ENCODE measurements around the gene TMPRSS15. TPM values are rescaled to one million over a fixed set of nuclear protein-coding genes. Genes with fewer than 3 reads are reported as not detected.

Gene TMPRSS15
- total RNA-seq, 1 donor from 2014 or later, result not detected

GRCh38 chr21:18349468-18349867 lies 54.1 kb downstream of the TMPRSS15 start:
- ATAC-seq, result no peak

GRCh38 chr21:18340387-18340942 lies 63.1 kb downstream of the TMPRSS15 start:
- ATAC-seq, result no peak

GRCh38 chr21:18335651-18336236 lies 67.8 kb downstream of the TMPRSS15 start:
- ATAC-seq, result no peak

- no peak for ATAC-seq
Observed at GRCh38 chr21:18334066-18334465, 69.5 kb downstream of the TMPRSS15 start.

- ATAC-seq, result no peak
Observed at GRCh38 chr21:18318156-18318555, 85.4 kb downstream of the TMPRSS15 start.

GRCh38 chr21:18298228-18298627 lies 105.4 kb downstream of the TMPRSS15 start:
- ATAC-seq, result no peak

GRCh38 chr21:18294100-18294499 lies 109.5 kb downstream of the TMPRSS15 start:
- no peak for ATAC-seq

- ATAC-seq, result no peak
Observed at GRCh38 chr21:18289876-18290275, 113.7 kb downstream of the TMPRSS15 start.

- ATAC-seq, result no peak
Observed at GRCh38 chr21:18285379-18285778, 118.2 kb downstream of the TMPRSS15 start.

GRCh38 chr21:18275781-18276180 lies 127.8 kb downstream of the TMPRSS15 start:
- ATAC-seq, result no peak

- no peak for ATAC-seq
Observed at GRCh38 chr21:18274370-18274769, 129.2 kb downstream of the TMPRSS15 start.

- ATAC-seq, result no peak
Observed at GRCh38 chr21:18273400-18273799, 130.2 kb downstream of the TMPRSS15 start.

- no peak for ATAC-seq
Observed at GRCh38 chr21:18269856-18270255, 133.7 kb downstream of the TMPRSS15 start.

GRCh38 chr21:18268906-18269305 lies 134.7 kb downstream of the TMPRSS15 start:
- no peak for ATAC-seq

GRCh38 chr21:18267496-18267895 lies 136.1 kb downstream of the TMPRSS15 start:
- ATAC-seq, result no peak

GRCh38 chr21:18265944-18266343 lies 137.6 kb downstream of the TMPRSS15 start:
- no peak for ATAC-seq

- ATAC-seq, result no peak
Observed at GRCh38 chr21:18253799-18254198, 149.8 kb downstream of the TMPRSS15 start.

GRCh38 chr21:18253221-18253620 lies 150.4 kb downstream of the TMPRSS15 start:
- no peak for ATAC-seq

- no peak for ATAC-seq
Observed at GRCh38 chr21:18252680-18253079, 150.9 kb downstream of the TMPRSS15 start.

- no peak for ATAC-seq
Observed at GRCh38 chr21:18252256-18252655, 151.3 kb downstream of the TMPRSS15 start.

GRCh38 chr21:18251065-18251464 lies 152.5 kb downstream of the TMPRSS15 start:
- ATAC-seq, result no peak

- ATAC-seq, result no peak
Observed at GRCh38 chr21:18249672-18250071, 153.9 kb downstream of the TMPRSS15 start.

- ATAC-seq, result no peak
Observed at GRCh38 chr21:18248171-18248570, 155.4 kb downstream of the TMPRSS15 start.

- ATAC-seq, result no peak
Observed at GRCh38 chr21:18245464-18245967, 158.1 kb downstream of the TMPRSS15 start.

Data from esophagus mucosa (tissue), 1 donor.